PC-3 (cell line): Measurements from ENCODE around the gene TMEM179B. TPM values are rescaled to one million over a fixed set of nuclear protein-coding genes. Genes with fewer than 3 reads are reported as not detected.

Source experiments
- ATAC-seq: fragments of 200-7000 bp; cut with Tn5 transposase; 2 replicates; pipeline ENCODE4 v1.9.1; 2020; ENCODE audit warnings: mild to moderate bottlenecking, moderate library complexity
- BruUV-seq: library from RNA; stranded (reverse); fragments of 400-500 nt; replicated peaks from 2 replicates; lab custom pipeline; 2021; lab: Mats Ljungman, UMichigan
- CTCF ChIA-PET: fragments of 300-600 bp; sonication (Branson Sonifier 250); formaldehyde crosslinking; loops from one replicate; lab custom pipeline; 2022; ENCODE audit warnings: antibody characterized with exemption; lab: Charles Lee
- POLR2A ChIA-PET: fragments of 300-600 bp; sonication (Branson Sonifier 250); formaldehyde crosslinking; loops from one replicate; lab custom pipeline; 2022; ENCODE audit warnings: antibody characterized with exemption; ENCODE audit not compliant: unreplicated experiment; lab: Charles Lee
- DNase-seq: peaks from one replicate; pipeline ENCODE4 v3.0.0-alpha.2; 2015
- H2AFZ ChIP-seq: fragments of 300-600 bp; sonication (generic); 2 replicates; pipeline ENCODE4 v1.6.0; 2016; ENCODE audit warnings: antibody characterized with exemption, low read length
- H3F3A ChIP-seq: fragments of 300-600 bp; sonication (generic); one replicate; pipeline ENCODE4 v1.6.0; 2017; ENCODE audit warnings: antibody characterized with exemption, low read length, control low read depth, mild to moderate bottlenecking; ENCODE audit not compliant: unreplicated experiment
- H3K27ac ChIP-seq: fragments of 300-600 bp; sonication (generic); 2 replicates; pipeline ENCODE4 v1.5.1; 2016; ENCODE audit warnings: mild to moderate bottlenecking, low read length
- H3K27me3 ChIP-seq: fragments of 300-600 bp; sonication (generic); 2 replicates; pipeline ENCODE4 v1.6.1; 2016; ENCODE audit warnings: low read length, mixed read lengths
- H3K36me3 ChIP-seq: fragments of 300-600 bp; sonication (generic); 2 replicates; pipeline ENCODE4 v1.6.1; 2016; ENCODE audit warnings: low read depth, mixed run types, low read length, mixed read lengths
- H3K4me1 ChIP-seq: fragments of 300-600 bp; sonication (generic); 2 replicates; pipeline ENCODE4 v1.5.1; 2016; ENCODE audit warnings: low read length; ENCODE audit not compliant: insufficient read depth
- H3K4me2 ChIP-seq: fragments of 300-600 bp; sonication (generic); 2 replicates; pipeline ENCODE4 v1.6.0; 2016; ENCODE audit warnings: low read length
- H3K4me3 ChIP-seq: fragments of 300-600 bp; sonication (generic); 2 replicates; pipeline ENCODE4 v1.5.1; 2016; ENCODE audit warnings: mild to moderate bottlenecking, low read length, mixed read lengths
- H3K79me2 ChIP-seq: fragments of 300-600 bp; sonication (generic); 2 replicates; pipeline ENCODE4 v1.6.1; 2017; ENCODE audit warnings: low read length, mixed read lengths
- H3K9ac ChIP-seq: fragments of 300-600 bp; sonication (generic); 2 replicates; pipeline ENCODE4 v1.6.0; 2016; ENCODE audit warnings: mild to moderate bottlenecking, low read length
- H3K9me2 ChIP-seq: fragments of 300-600 bp; sonication (generic); replicated peaks from 2 replicates; pipeline ENCODE4 v1.6.1; 2016; ENCODE audit warnings: mixed run types, low read length, mixed read lengths
- H3K9me3 ChIP-seq: fragments of 300-600 bp; sonication (generic); 2 replicates; pipeline ENCODE4 v1.6.1; 2016; ENCODE audit warnings: low read length, mixed read lengths
- H4K20me1 ChIP-seq: fragments of 300-600 bp; sonication (generic); 2 replicates; pipeline ENCODE4 v1.6.1; 2016; ENCODE audit warnings: low read length, mixed read lengths
- CTCF ChIP-seq: fragments of 300-600 bp; sonication (generic); conservative IDR thresholded peaks from 2 replicates; pipeline ENCODE4 v1.5.1; 2017; ENCODE audit warnings: antibody characterized with exemption, low read depth, mild to moderate bottlenecking, low read length
- EZH2 ChIP-seq: fragments of 300-600 bp; sonication (generic); IDR thresholded peaks from one replicate; pipeline ENCODE4 v1.6.1; 2017; ENCODE audit warnings: antibody characterized with exemption, mild to moderate bottlenecking, low read length; ENCODE audit not compliant: unreplicated experiment
- EZH2phosphoT487 ChIP-seq: fragments of 300-600 bp; sonication (generic); IDR thresholded peaks from 2 replicates; pipeline ENCODE4 v1.6.1; 2018; ENCODE audit warnings: mild to moderate bottlenecking, antibody characterized with exemption, low read length, borderline replicate concordance
- intact Hi-C: fragments of 100-400 bp; cut with micrococcal nuclease; formaldehyde crosslinking; loops from 2 replicates; pipeline ENCODE4 v1.9.0; 2023
- total RNA-seq: library from RNA; depleted of rRNA; stranded (reverse); fragments of >200 nt; gene quantifications from 2 replicates; pipeline ENCODE4 v1.2.3, GENCODE V29; 2014

The TMEM179B gene
- total RNA-seq, 1 experiment from 2014 or later: 86.7 TPM

- H3K36me3 ChIP-seq: peaks cover 14% of the 10 kb centered on the region
- intact Hi-C loops: no loop called here
- DNase-seq (no peak), ATAC-seq (no peak)
- ChIA-PET POLR2A (interaction anchor here (0.5 kb wide), 1 partner anchor 686 kb away, joined by 3 read pairs; no protein-coding TSS in a partner anchor), CTCF (no interaction called here)
- no peak overlapping the region for H3K4me3 ChIP-seq
- H2AFZ ChIP-seq: no peak overlapping the region
- no peak overlapping the region for H3K27ac ChIP-seq
- H3K79me2 ChIP-seq: peaks cover 20% of the 10 kb centered on the region
- peaks cover under 1% of the 10 kb centered on the region for H3F3A ChIP-seq
- no peak overlapping the region for H3K4me2 ChIP-seq
- no peaks in the 10 kb centered on the region for H4K20me1 ChIP-seq
- H3K27me3 ChIP-seq: no peaks in the 10 kb centered on the region
- no peak overlapping the region for H3K9ac ChIP-seq
- no peak for TF ChIP-seq EZH2
- no peak for TF ChIP-seq EZH2phosphoT487
- no peak for TF ChIP-seq CTCF
- no peaks in the 10 kb centered on the region for H3K9me3 ChIP-seq
- no peaks in the 10 kb centered on the region for H3K9me2 ChIP-seq
- H3K4me1 ChIP-seq: peaks cover 9% of the 10 kb centered on the region
- BruUV-seq: no TSS peak
These were observed 11.6 kb upstream of the TMEM179B start for GRCh38 chr11:62775646-62776045.

GRCh38 chr11:62777389-62777788, 9.8 kb upstream of the TMEM179B start:
- no peak overlapping the region for H3K9ac ChIP-seq
- no peak for ATAC-seq
- intact Hi-C loops: no loop called here
- TF ChIP-seq EZH2phosphoT487 (no peak), EZH2 (no peak), CTCF (no peak)
- H3K9me2 ChIP-seq: no peaks in the 10 kb centered on the region
- H2AFZ ChIP-seq: no peak overlapping the region
- no TSS peak for BruUV-seq
- H3F3A ChIP-seq: no peaks in the 10 kb centered on the region
- H3K9me3 ChIP-seq: no peaks in the 10 kb centered on the region
- no peak for DNase-seq
- no peak overlapping the region for H3K27ac ChIP-seq
- H3K4me1 ChIP-seq: no peaks in the 10 kb centered on the region
- H3K79me2 ChIP-seq: peaks cover 12% of the 10 kb centered on the region; the same call in 1 of the 2 replicates
- no peaks in the 10 kb centered on the region for H4K20me1 ChIP-seq
- no peak overlapping the region for H3K4me2 ChIP-seq
- ChIA-PET POLR2A (no interaction called here), CTCF (no interaction called here)
- no peaks in the 10 kb centered on the region for H3K27me3 ChIP-seq
- H3K4me3 ChIP-seq: no peak overlapping the region
- peaks cover 14% of the 10 kb centered on the region for H3K36me3 ChIP-seq

- no peak for TF ChIP-seq CTCF
- no peak for TF ChIP-seq EZH2
- no peak for TF ChIP-seq EZH2phosphoT487
- Histone ChIP-seq H3K27me3 (no peaks in the 10 kb centered on the region), H3K79me2 (peaks cover 3% of the 10 kb centered on the region; the same call in 1 of the 2 replicates), H2AFZ (no peak overlapping the region), H3K9me3 (no peaks in the 10 kb centered on the region), H3K4me1 (no peaks in the 10 kb centered on the region), H3K9ac (no peak overlapping the region), H3F3A (no peaks in the 10 kb centered on the region), H3K4me2 (no peak overlapping the region), H3K27ac (no peak overlapping the region), H3K36me3 (peaks cover 18% of the 10 kb centered on the region), H3K4me3 (no peak overlapping the region), H3K9me2 (no peaks in the 10 kb centered on the region), H4K20me1 (no peaks in the 10 kb centered on the region)
- no peak for DNase-seq
- no TSS peak for BruUV-seq
- ChIA-PET POLR2A (no interaction called here), CTCF (no interaction called here)
- intact Hi-C loops: no loop called here
- no peak for ATAC-seq
These were observed 8.8 kb upstream of the TMEM179B start for GRCh38 chr11:62778441-62778840.
